Neural crest cell (in vitro differentiated cells): ENCODE results near the gene CEP95. TPM values are rescaled to one million over a fixed set of nuclear protein-coding genes. Genes with fewer than 3 reads are reported as not detected.
"Not testable (repeated sequence)": the region's sequence is repeated elsewhere in the genome, so short reads cannot be mapped to it uniquely, and the experiment has no call there.

ENCODE experiments used
- DNase-seq: peaks from one replicate; pipeline ENCODE4 v3.0.0; 2021; ENCODE audit warnings: low read depth, mixed read lengths, low spot score
- H3K27ac Mint-ChIP-seq: one replicate; pipeline ENCODE4 v1.8.0; 2021; ENCODE audit warnings: mild to moderate bottlenecking, mixed read lengths; ENCODE audit not compliant: unreplicated experiment
- H3K27me3 Mint-ChIP-seq: 2 replicates; pipeline ENCODE4 v1.8.0; 2021; ENCODE audit warnings: low read depth, mild to moderate bottlenecking, mixed read lengths
- H3K36me3 Mint-ChIP-seq: 2 replicates; pipeline ENCODE4 v1.8.0; 2021; ENCODE audit warnings: low read depth, mild to moderate bottlenecking, mixed read lengths
- H3K4me1 Mint-ChIP-seq: 2 replicates; pipeline ENCODE4 v1.8.0; 2021; ENCODE audit warnings: mixed read lengths
- H3K4me3 Mint-ChIP-seq: one replicate; pipeline ENCODE4 v1.8.0; 2021; ENCODE audit warnings: mild to moderate bottlenecking, mixed read lengths
- H3K9me3 Mint-ChIP-seq: 2 replicates; pipeline ENCODE4 v1.8.0; 2021; ENCODE audit warnings: mixed read lengths
- CTCF ChIP-seq: fragments of 200-600 bp; sonication (generic); conservative IDR thresholded peaks from 2 replicates; pipeline ENCODE4 v1.5.0; 2021; ENCODE audit warnings: antibody characterized with exemption, mild to moderate bottlenecking
- total RNA-seq: library from RNA; stranded (reverse); gene quantifications from 2 replicates; pipeline ENCODE4 v1.2.1, GENCODE V29; 2021

Gene CEP95
- total RNA-seq, 1 donor from 2014 or later: 64.7 TPM

- Mint-ChIP-seq H3K27me3 (no peaks in the 10 kb centered on the region), H3K27ac (no peak overlapping the region), H3K4me3 (no peak overlapping the region), H3K9me3 (no peaks in the 10 kb centered on the region), H3K36me3 (peaks cover 8% of the 10 kb centered on the region), H3K4me1 (no peaks in the 10 kb centered on the region)
- no peak for TF ChIP-seq CTCF
- DNase-seq: no peak
Observed at GRCh38 chr17:64575431-64575830, 68.7 kb downstream of the CEP95 start.

GRCh38 chr17:64577025-64577424 is 70.2 kb downstream of the CEP95 start:
- not testable (repeated sequence) for H3K4me3 Mint-ChIP-seq, DNase-seq, H3K9me3 Mint-ChIP-seq, H3K27me3 Mint-ChIP-seq, H3K27ac Mint-ChIP-seq, H3K4me1 Mint-ChIP-seq
- peaks cover 14% of the 10 kb centered on the region for H3K36me3 Mint-ChIP-seq

GRCh38 chr17:64579917-64580316 is 73.1 kb downstream of the CEP95 start:
- Mint-ChIP-seq H3K27me3 (no peaks in the 10 kb centered on the region), H3K4me1 (no peaks in the 10 kb centered on the region), H3K9me3 (no peaks in the 10 kb centered on the region), H3K4me3 (no peak overlapping the region), H3K36me3 (peaks cover 20% of the 10 kb centered on the region), H3K27ac (no peak overlapping the region)
- no peak for TF ChIP-seq CTCF
- DNase-seq: no peak

GRCh38 chr17:64580384-64581315 is 73.9 kb downstream of the CEP95 start:
- H3K9me3 Mint-ChIP-seq: no peaks in the 10 kb centered on the region
- peaks cover 20% of the 10 kb centered on the region for H3K36me3 Mint-ChIP-seq
- H3K4me1 Mint-ChIP-seq: no peaks in the 10 kb centered on the region
- no peak for DNase-seq
- no peak overlapping the region for H3K4me3 Mint-ChIP-seq
- no peak for TF ChIP-seq CTCF
- H3K27ac Mint-ChIP-seq: no peak overlapping the region
- H3K27me3 Mint-ChIP-seq: no peaks in the 10 kb centered on the region

- no peak for DNase-seq
- peaks cover 15% of the 10 kb centered on the region for H3K36me3 Mint-ChIP-seq
- TF ChIP-seq CTCF: no peak
- no peak overlapping the region for H3K27ac Mint-ChIP-seq
- H3K27me3 Mint-ChIP-seq: no peaks in the 10 kb centered on the region
- H3K4me3 Mint-ChIP-seq: no peak overlapping the region
- H3K9me3 Mint-ChIP-seq: no peaks in the 10 kb centered on the region
- no peaks in the 10 kb centered on the region for H3K4me1 Mint-ChIP-seq
Observed at GRCh38 chr17:64583038-64583437, 76.3 kb downstream of the CEP95 start.

GRCh38 chr17:64585146-64585545 is 78.4 kb downstream of the CEP95 start:
- no peak overlapping the region for H3K4me3 Mint-ChIP-seq
- H3K27me3 Mint-ChIP-seq: no peaks in the 10 kb centered on the region
- H3K9me3 Mint-ChIP-seq: no peaks in the 10 kb centered on the region
- no peaks in the 10 kb centered on the region for H3K4me1 Mint-ChIP-seq
- H3K27ac Mint-ChIP-seq: no peak overlapping the region
- H3K36me3 Mint-ChIP-seq: peaks cover 14% of the 10 kb centered on the region
- no peak for DNase-seq
- no peak for TF ChIP-seq CTCF
